RPMI7951 (cell line): ENCODE results near the gene CDK18. TPM values are rescaled to one million over a fixed set of nuclear protein-coding genes. Genes with fewer than 3 reads are reported as not detected.

Experiments
- DNase-seq: peaks from one replicate; pipeline ENCODE4 v3.0.0-alpha.2; 2012; ENCODE audit warnings: low read depth
- total RNA-seq: library from RNA; depleted of rRNA; stranded (reverse); fragments of >200 nt; shearing (Covaris generic); gene quantifications from 2 replicates; pipeline ENCODE4 v1.2.3, GENCODE V29; 2014

Gene CDK18
- total RNA-seq, 1 experiment from 2014 or later = 0.36 TPM

DNA sequence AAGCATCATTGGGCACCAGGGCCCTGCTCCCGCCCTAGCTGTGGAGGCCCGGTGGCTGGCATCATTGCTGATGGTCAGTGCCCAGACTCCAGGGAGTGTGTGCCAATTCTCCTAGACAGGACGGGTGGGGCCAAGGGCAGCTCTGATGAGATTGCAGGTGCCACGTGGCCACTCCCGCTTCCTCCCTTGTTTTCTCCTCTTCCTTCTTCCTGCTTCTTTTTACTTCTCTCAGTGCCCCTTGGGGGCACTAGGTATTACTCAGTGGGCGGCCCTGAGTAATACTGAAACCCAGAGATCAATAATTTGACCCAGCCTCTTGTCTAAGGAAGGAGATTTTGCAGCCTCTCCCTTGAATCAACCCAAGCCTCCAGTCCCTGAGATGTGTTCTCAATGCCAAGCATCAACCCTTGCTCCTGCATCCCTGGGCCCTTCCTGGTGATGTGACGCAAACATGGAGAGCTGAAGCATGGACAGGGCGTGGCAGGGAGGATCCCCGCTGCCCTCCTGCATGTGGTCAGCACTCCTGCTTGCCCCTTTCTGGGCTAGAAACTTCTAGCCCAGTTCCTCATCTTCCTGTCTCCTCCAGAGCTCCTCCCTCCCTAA, 32.4 kb downstream of the CDK18 start:
- no peak for DNase-seq

DNA sequence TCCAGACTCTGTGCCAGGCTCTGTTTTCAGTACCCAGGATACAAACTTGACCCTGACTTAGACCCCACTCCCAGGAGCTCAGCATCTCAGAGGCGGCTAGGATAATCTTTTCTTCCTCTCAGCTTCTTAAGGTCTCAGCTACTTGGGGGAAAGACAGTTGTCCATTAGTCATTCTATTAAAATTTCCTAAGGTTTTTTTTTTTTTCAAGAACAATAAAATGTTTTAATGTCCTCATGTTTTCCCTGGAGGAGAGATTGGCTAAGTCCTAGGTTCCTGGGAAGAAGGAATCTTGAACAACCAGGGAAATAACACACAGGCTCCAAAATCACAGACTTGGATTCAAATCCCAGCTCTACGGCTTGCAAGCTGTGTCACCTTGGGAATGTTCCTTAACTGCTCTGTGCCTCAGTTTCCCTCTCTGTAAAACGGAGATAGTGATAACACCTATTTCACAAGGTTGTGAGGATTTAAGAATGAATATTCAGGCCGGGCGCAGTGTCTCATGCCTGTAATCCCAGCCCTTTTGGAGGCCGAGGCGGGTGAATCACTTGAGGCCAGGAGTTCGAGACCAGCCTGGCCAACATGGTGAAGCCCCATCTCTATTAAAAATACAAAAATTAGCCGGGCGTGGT, 33.0 kb downstream of the CDK18 start:
- no peak for DNase-seq

DNA sequence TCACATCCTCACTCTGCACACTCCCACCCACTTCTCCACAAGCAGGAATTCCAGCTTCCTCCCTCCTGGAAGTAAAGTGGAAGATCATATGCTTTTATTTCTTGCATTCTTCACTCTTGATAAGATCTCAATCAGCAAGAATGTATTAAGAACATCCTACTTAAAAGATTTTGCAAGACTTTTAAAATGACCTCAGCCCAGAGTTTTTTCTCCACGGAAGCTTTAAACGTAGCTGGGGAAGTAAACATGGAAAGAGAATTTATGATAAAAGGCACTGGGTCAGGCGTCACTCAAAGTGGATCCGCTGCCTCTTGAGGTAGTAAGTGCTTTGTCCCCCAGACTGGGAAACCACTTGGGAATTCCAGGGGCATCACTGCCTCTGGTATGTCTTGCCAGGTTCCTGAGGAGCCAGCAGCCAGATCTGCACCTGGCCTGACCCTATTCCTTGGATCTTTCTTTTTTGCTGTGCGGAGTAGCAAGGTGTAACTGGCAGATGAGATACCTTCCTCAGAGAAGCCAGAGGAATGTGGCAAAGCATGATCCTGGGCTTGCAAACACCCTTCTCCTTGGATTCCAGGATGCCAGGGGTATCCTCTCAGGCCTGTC, 33.9 kb downstream of the CDK18 start:
- no peak for DNase-seq

DNA sequence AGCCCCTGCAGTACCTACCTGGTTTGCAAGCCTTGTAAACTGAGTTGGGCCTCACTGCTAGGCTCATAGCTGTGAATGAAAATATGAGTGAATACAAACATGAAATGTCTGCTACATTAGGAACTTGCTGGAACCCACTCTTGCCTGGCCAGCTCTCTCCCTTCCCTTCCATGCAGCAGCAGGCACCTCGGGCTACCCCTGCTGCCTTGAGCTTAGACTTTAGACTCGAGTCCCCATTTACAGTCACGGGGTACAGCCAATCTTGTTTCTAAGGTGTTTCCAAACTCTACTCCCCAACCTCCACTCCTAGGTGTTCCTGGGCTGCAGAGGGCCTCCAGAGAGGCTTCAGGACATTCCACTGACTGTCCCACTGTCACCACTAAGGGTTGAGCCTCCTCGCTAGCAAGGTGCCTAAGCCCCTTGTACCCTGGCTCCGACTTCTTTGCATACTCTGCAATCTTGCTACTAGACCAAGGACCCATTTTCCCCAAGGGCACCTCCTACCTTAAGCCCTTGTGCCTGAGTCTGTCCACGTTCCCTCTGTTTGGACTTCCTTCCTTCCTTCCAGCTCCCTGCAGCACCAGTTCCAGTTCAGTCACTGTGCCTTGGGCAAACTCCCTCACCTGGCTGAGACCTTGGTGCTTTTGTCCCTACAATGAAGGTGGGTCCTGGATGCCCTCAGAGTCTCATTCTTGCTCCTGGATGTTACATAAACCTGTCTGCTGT, 36.9 kb downstream of the CDK18 start:
- DNase-seq = no peak

DNA sequence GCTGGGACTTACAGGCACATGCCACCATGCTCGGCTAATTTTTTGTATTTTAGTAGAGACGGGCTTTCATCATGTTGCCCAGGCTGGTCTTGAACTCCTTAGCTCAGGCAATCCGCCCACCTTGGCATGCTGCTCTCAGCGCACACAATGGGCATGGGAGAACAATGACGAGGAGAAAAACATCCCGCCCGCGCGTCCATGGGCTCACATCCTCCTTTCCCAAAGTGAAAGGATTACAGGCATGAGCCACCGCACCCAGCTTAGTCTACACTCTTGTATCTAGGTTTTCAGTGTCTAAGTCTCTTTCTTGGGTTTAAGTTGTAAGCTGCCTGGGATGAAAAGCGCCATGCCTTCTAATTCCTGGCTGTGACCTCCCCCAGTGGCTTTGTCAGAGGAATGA, 37.9 kb downstream of the CDK18 start:
- DNase-seq = no peak

DNA sequence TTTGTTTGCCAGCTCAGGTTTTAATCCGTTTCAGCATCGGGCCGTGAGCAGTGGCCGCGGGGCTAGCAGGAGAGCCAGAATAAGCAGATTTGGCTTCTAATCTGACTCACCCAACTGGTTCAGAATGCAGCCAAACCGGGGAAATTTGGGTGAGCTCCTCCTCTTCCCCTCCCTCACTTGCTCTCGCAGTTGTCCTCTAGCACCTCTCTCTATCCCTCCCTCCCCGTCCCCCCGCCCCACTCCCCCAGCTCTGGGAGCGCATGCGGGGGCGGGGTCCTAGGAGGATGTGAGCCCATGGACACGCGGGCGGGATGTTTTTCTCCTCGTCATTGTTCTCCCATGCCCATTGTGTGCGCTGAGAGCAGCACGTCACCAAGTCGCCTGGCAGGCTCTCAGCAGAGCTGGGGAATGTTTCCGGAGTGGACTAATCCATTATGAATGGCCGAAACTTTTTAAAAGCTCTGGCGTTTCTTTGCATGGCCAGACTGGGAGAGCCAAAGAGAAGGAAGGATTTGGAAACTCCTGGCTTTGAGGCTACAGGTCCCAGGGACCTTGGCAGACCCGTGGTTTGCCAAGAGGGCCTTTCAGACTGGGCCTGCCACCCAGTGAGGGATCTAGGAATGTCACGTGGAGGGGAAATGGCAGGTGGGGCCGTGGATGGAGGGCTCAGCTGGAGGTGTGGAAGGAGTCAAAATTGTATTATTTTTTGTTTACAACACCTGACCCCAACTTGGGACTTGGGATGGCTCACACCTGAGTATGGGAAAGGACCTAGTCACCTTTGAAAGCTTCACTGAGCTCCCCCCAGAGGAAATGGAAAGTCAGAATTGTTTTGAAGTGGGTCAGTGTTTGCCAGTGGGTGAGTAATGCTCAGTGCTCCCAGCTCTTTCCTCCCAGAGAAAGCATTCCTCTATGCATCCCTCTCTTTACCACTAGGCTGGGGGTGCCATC, 39.2 kb downstream of the CDK18 start:
- DNase-seq = peak; percentile 82

DNA sequence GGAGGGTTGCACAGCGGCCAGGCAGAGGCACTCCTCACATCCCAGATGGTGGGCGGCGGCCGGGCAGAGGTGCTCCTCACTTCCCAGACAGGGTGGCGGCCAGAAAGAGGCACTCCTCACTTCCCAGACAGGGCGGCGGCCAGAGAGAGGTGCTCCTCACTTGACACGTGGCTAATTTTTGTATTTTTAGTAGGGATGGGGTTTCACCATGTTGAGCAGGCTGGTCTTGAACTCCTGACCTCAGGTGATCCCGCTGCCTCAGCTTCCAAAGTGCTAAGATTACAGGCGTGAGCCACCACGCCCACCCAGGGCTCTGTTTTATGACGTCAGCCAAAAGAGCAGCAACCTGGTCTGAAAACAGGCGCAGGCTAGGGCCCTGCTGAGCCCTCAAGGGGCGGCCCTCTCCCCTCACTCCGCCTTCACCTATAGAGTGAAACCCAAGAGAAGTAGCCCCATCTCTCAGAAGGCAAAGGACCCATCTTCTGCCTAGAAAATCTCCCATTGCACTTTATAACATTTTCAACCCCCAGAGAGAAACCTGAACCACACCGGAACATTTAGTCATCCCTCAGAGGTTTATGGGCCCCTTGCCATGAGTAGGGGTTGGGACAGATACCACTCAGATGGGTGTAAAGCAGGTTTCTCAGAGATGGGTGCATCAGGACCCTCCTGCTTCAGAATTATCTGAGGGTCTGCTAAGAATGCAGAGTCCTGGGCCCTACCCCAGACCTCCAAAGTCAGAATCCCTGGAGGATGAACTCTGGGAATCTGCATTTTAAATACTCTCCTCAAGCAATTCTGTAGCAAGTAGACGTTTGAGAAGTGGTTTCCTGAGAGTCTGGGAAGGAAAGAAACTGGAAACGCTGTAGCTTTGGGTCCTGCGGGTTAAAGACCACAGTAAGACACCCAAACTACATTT, 40.8 kb downstream of the CDK18 start:
- DNase-seq = no peak

DNA sequence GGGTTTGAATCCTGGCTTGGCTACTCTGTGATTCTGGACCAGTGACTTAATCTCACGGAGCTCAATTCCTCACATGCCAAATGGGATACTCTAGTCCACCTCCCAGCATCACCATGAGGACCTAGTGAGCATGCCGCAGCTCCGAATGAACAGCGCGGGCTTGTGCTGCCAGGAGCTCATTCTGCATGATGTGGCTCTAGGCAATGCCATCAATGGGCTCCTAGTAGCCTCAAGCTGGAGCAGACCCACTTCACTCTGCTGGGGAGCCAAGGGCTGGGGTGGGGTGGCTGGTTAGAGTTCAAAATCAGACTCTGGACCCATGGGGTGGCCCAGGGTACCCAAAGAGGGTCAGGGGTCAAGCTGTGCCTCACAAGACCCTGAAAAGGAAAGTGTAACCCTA, 41.5 kb downstream of the CDK18 start:
- no peak for DNase-seq

DNA sequence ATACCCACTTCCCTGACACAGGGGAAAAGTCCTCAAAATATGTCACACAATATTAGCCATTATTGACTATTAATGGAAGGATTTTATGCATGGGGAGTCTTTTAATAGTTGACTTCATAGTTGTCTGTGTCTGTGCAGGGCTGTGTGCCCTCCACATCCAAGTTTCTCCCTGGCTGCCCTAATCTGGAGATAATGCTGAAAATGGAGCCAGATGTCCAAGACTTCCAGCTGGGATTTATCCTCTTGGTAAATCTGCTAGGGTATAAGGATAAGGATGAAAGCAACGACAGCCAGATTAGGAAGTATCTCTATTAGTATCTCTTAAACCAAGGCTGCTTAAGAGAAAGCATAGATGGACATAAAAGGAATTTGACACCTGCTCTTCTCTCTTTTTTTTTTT, 42.1 kb downstream of the CDK18 start:
- no peak for DNase-seq

DNA sequence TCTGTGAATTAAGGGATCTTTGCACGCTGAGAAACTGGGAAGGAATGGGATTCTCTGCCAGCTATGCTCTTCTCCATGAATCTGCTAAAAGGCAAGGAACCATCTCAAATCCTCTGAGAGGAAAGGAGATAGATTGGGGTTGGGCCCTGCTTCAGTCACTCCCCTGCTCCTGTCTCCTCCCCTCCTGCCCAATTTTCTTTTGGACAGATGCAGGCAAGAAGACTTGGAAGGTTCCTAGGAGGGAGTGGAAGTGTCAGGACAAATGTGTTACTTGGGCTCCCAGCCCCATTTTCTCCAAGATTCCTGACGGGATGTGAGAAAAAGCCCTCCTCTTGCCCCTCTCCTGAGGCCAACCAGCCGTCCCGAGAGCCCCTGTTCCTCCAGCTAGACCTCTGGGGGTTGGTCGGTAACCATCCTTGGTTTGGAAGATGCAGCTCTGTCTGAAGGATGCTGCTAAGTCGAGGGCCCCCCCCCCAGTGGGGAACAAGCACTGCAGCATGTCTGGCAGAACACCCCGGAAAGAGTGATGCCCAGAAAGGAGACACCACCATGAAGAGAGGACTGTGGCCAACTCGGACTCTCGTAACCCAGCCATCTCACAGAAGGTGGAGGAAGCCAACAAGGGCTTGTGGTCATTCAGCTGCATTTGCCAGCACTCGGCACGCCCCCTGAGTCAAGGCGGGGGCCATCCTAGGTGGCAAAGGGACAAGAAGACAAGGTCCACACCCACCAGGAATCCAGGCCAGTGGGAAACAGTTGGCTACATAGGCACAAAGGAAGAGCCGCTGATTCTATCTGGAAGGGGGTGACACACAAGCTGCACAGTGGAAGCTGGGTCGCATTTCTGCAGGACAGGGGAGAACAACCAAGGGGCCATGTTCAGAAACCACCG, 43.7 kb downstream of the CDK18 start:
- DNase-seq = no peak

DNA sequence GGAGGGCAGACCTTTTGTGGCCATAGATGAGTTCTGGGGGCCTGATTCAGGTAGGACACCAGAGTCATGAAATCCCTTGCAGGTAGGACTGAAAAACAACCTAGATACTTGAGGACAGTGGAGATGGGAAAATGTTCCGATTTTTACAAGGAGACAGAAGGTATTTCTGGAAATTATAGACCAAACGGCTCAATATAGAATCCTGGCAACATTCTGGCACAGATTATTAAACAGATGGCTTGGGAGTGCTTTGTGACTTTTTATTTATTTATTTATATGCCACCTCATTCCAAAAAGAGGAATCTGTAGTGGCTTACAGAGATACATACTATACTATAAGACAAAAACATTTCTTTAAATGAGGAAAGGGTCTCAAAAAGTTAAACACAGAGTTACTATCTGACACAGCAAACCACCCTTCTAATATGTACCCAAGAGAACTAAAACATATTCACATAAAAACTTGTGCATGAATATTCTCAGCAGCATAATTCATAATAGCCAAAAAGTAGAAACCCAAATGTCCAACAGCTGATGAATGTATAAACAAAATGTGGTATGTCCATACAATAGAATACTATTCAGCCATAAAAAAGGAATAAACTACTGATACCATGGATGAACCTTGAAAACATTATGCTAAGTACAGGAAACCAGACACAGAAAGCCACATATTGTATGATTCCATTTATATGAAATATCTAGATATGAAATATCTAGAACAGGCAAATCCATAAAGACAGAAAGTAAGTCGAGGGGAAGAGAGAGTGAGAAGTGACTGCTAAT, 49.8 kb downstream of the CDK18 start:
- DNase-seq = no peak

DNA sequence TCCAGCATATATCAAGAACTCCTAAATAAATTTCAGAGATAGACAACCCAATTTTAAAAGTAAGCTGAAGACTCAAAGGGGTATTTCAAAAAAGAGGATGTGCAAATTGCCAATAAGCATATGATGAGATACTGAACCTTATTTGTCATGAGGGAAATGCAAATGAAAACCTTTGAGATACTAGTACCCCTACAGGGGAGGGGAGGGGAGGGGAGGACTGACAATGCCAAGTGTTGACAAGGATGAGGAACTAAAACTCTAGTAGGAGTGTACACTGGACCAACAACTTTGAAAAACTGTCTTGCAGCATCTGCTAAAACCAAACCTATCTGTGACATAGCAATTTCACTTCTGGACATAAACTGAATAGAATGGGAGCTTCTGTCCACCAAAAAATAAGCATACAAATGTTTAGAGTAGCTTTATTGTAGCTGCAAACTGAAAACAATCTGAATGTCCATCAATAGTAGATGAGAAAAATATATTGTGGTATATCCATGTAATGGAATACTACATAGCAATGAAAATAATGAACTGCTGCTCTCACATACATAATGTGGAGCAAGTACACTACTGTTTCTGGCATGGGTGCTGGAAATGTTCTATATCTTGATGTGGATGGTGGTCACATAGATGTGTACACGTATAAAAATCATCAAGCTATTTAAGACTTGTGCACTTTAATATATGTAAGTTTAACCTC, 57.2 kb downstream of the CDK18 start:
- DNase-seq = no peak

DNA sequence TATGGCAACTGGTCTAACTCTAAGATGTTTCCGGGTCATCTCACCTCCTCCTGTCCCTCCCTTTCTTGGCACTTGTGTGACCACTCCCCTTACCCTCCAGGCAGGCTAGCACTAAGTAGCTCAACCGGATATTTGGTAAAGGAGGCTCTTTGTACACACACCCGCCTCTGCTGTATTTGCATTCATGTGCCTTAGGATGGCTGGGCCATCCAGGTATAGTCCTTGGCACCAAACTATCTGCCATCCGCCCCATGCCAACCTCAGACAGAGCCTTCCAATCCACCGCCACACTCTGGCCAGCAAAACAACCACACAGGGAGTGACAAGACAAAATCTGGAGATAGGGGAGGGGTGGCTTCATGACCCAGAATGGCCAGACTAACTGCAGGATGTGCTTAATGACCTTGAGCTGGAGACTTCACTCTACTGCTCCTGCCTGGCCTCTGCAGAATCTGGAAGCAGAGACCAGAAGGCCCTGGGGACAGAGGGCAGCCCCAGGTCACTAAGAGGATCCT, 59.5 kb downstream of the CDK18 start:
- no peak for DNase-seq

DNA sequence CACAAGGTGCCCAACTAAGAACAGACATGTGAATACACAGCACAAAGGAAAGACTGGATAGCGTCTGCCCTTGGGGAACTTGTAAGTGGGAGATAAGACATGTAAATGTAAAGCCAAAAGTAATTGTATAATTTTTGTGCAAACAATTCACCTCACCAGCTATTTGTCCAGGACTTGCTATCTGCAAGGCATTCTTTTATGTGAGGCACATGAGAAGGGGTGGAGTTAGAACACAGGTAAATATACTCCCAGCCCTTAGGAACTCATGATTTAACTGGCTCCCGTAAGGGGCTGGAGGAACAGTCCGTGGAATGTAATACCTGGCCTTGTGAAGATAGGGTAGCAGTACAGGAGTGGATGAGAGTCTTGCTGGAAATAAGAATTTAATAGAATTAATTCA, 61.3 kb downstream of the CDK18 start:
- DNase-seq = no peak

DNA sequence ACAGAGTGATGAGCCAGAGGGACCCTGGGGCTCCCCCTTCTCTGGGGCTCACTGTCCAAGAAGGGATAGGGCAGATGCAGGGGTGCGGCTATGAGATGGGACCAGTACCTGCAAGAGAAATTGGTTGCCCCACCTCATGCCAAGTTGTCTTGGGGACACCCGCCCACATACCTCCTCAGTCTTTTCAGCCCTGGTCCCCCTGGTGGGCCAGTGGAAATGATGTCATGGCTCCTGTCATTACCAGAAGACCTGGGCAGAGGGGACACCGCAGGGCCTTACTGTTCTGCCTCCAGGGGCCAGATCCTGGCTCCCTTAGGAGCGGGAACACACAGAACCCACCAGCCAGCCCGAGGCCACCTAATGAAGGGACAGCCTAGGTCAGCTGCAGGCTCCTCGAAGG, 63.2 kb downstream of the CDK18 start:
- DNase-seq = no peak

DNA sequence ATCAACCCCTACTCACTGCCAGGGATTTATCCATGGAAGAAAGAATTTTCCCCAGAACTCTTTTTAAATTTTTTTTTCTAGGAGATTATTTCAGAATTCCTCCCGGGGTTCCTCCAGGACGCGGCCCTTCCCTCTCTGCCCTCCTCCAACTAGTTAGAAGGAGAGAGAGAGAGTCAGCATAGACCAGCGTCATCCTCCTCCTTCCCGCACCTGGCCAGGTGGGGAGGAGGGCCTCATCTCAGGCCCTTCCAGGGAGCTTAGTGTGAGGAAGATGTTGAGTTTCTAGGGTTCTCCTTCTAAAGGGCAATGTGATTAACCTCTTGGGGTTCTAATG, 63.6 kb downstream of the CDK18 start:
- DNase-seq = no peak

DNA sequence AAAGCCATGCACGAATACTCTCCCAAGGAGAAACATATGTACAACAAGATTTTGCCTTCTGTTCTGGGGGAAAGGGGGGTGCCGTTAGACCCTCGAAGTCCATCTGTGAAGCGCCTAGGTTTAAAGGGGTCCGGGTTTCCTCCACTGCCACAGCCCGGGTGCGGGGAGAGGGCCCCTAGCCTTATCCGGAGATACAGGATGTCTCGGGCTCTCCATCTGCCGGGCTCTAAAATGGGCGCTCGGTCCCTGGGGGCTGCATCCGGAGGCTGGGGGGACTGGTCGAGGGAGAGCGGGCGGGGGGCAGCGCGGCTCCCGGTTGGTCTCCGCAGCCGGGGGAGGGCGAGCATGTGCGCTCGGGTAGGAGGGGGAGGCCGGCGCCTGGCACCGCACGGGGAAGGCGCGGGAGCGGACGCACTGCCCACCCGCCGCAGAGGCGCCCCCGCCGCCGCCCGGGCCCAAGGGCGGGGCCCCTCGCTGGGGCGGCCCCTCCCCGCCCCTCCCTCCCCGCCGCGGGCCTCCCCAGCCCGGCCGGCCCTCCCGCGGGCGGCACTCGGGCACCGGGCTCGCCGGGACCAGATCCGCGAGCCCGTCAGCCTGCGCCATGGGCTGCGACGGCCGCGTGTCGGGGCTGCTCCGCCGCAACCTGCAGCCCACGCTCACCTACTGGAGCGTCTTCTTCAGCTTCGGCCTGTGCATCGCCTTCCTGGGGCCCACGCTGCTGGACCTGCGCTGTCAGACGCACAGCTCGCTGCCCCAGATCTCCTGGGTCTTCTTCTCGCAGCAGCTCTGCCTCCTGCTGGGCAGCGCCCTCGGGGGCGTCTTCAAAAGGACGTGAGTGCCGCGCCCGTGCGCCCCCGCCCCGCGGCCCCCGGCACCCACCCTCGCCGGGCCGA, 64.2 kb downstream of the CDK18 start:
- DNase-seq = no peak
